KOPT-K1 (cell line): Measurements from ENCODE around the gene SLC16A12.
"Not testable (repeated sequence)": the region's sequence is repeated elsewhere in the genome, so short reads cannot be mapped to it uniquely, and the experiment has no call there.

Experiments
- H3K27ac ChIP-seq: fragments of 200-600 bp; sonication (generic); 2 replicates; pipeline ENCODE4 v1.5.1; 2016; ENCODE audit warnings: antibody characterized with exemption, mild to moderate bottlenecking, low read depth, low read length; ENCODE audit not compliant: poor library complexity, severe bottlenecking
- H3K36me3 ChIP-seq: fragments of 200-600 bp; sonication (generic); 2 replicates; pipeline ENCODE4 v1.5.1; 2017; ENCODE audit warnings: antibody characterized with exemption, mild to moderate bottlenecking, low read length, moderate library complexity; ENCODE audit not compliant: insufficient read depth
- H3K9me3 ChIP-seq: fragments of 200-600 bp; sonication (generic); 2 replicates; pipeline ENCODE4 v1.5.1; 2017; ENCODE audit warnings: antibody characterized with exemption, low read length, mild to moderate bottlenecking; ENCODE audit not compliant: insufficient read depth, poor library complexity, severe bottlenecking

SLC16A12 gene

DNA sequence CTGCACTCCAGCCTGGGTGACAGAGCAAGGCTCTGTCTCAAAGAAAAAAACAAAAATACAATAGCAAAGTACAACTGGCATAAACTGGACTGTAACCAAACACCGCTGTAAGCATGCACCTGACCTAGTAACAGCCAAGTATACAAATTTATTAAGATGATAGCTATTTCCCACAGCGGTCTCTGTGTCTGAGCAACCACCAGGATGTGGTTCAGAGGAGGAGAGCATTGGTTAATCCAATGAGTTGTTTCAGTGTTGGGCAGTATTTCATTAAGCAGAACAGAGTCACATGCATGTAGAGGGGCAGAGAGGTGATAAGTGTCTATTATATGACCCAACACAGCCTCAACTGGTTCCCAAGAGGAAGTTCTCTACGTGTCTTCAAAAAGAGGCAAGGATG is 4.0 kb downstream of the SLC16A12 start:
- Histone ChIP-seq H3K9me3 (no peaks in the 10 kb centered on the region), H3K27ac (no peak overlapping the region), H3K36me3 (no peaks in the 10 kb centered on the region)

DNA sequence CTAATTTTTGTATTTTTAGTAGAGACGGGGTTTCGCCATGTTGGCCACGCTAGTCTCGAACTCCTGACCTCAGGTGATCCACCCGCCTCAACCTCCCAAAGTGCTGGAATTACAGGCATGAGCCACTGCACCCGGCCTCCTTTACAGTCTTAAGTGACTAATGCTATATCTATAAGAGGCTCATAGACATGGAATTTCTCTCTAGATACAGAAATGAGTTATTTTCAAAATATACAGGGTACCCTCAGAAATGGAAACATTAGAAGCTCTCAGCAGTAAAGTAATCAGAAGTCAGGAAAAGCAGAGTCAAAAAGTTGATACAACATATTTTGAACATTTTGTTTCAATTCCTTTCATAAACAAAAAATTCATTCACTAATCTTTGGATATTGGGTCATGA is 5.7 kb downstream of the SLC16A12 start:
- H3K36me3 ChIP-seq, H3K9me3 ChIP-seq, H3K27ac ChIP-seq: not testable (repeated sequence)

DNA sequence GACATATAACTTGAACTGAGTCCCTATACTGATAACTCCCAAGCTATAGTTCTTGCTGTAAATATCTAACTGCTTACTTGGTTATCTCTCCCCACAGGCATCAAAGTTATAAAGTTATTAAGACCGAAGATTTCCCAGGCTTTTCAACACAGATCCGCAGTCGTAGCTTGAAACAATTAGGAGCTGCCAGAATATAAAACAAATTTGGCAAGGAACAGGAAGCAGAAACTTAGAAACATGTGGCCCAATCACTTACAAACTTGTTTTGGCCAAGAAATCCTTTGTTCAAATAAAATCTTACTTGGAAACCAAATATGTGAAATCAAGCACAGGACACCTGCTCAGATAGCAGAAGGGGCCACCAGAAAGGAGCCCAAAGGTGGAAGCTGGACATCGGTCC is 9.0 kb downstream of the SLC16A12 start:
- H3K27ac ChIP-seq, result no peak overlapping the region
- H3K9me3 ChIP-seq, result no peaks in the 10 kb centered on the region
- H3K36me3 ChIP-seq, result no peaks in the 10 kb centered on the region

DNA sequence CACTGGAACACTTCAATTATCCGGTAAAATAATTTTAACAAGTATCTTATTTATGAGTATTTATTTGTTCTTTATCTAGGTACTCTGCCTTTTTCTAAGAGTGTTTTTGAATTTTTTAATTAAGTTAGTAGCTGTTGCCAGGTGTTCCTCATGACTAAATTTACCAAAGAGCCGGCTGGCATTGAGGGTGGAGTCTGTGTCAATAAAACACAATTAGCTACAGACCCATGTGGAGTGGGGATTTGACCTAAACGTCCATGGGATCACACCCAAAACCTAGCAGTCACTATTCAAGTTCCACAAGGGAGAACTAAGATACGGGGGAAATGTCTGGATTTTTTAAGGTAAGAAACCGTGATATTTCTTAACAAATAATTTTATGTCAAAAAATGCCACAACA is 9.8 kb downstream of the SLC16A12 start:
- Histone ChIP-seq H3K9me3 (no peaks in the 10 kb centered on the region), H3K36me3 (no peaks in the 10 kb centered on the region), H3K27ac (no peak overlapping the region)

DNA sequence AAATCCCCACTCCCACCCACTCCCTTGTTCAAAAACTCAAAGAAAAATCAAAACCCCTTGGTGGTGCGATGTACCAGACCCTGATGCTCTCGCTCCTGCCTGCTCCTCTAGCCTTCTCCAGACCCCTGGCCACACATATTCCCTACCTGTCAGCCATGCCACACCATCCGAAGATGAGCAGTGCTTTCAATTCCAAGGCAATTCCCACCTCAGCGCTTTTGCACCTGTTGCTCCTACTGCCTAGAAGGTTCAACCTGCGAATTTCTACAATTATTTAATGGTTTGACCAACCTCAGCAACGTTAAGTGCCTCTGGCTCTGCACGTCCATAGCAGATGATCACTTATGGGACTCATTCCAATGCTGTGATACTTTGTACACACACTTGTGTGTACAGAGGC is 11.1 kb downstream of the SLC16A12 start:
- Histone ChIP-seq H3K9me3 (no peaks in the 10 kb centered on the region), H3K27ac (no peak overlapping the region)

DNA sequence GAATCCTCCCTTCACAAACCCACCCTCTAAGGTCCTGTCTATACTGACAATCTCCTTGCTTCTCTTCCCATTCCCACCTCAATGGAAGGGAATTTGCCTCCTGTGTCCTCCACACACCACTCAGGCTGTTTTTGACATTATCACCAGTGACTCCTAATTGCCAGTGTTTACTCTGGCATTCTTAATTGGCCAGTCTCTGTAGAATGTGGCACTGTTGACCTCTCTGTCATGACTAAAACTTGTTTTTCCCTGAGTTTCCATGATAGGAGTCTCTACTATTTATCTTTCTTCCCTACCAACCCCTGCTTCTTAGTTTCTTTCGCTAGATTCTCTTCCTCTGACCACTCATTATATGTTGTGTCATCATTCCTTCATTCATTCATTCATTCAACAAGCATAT is 12.1 kb downstream of the SLC16A12 start:
- H3K36me3 ChIP-seq, result no peaks in the 10 kb centered on the region
- H3K27ac ChIP-seq, result no peak overlapping the region
- no peaks in the 10 kb centered on the region for H3K9me3 ChIP-seq

More for the DNA sequence above, 11.1 kb downstream of the SLC16A12 start:
- H3K36me3 ChIP-seq, result no peaks in the 10 kb centered on the region

DNA sequence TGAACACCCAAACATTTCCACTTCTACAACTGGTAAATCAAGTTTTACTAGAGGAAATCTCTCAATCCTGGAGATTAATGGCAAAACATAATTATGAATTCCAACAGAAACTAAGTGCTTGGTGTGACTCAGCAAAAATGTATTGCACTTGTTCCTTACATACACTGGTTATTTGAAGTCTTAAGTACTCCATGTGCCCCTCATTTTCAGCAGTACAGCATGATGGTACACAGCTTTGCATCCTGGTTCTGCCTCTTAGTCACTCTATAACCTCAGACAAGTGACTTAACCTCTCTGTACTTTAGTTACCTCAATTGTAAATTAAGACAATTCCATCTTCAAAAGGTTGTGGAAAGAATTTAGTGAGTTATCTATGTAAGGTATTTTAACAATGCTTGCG is 12.9 kb downstream of the SLC16A12 start:
- H3K9me3 ChIP-seq, result no peaks in the 10 kb centered on the region
- no peaks in the 10 kb centered on the region for H3K36me3 ChIP-seq
- no peak overlapping the region for H3K27ac ChIP-seq

DNA sequence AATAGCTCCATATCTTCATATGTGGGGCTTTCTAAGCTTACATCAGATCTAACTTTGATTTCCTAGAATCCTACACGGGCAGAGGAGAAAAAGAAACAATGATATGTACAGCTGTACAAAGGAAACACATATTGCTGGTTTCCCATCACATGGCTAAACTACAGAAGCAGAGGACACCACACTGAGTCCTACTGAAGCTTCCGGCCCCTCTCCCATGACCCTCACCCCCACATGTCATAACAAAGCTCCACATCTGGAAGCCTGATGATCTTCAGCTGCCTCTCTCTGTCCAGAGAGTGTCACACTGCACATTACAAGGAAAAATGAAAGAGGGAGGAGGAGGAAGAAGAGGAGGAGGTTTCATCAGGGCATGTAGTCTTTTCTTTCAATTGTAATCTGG is 14.0 kb downstream of the SLC16A12 start:
- Histone ChIP-seq H3K27ac (no peak overlapping the region), H3K36me3 (no peaks in the 10 kb centered on the region), H3K9me3 (no peaks in the 10 kb centered on the region)

DNA sequence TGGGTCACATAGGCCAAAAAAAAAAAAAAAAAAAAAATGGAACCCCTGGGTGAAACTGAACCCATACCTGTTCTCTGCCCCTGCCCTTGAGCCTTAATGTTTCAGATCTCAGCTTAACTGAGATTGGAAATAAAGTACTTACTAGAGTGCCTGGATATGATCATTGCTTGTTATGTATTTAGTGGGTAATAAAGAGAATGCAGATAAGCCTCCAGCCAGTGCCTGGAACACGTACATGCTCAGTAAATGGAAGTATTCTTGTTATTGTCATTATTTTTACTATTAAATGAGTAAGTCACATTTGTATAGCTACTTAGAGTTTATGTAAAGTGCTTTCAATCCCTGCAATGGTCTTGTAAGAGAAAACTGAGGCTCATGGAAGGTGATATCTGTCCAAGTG is 14.7 kb downstream of the SLC16A12 start:
- Histone ChIP-seq H3K27ac (no peak overlapping the region), H3K9me3 (no peaks in the 10 kb centered on the region), H3K36me3 (no peaks in the 10 kb centered on the region)

DNA sequence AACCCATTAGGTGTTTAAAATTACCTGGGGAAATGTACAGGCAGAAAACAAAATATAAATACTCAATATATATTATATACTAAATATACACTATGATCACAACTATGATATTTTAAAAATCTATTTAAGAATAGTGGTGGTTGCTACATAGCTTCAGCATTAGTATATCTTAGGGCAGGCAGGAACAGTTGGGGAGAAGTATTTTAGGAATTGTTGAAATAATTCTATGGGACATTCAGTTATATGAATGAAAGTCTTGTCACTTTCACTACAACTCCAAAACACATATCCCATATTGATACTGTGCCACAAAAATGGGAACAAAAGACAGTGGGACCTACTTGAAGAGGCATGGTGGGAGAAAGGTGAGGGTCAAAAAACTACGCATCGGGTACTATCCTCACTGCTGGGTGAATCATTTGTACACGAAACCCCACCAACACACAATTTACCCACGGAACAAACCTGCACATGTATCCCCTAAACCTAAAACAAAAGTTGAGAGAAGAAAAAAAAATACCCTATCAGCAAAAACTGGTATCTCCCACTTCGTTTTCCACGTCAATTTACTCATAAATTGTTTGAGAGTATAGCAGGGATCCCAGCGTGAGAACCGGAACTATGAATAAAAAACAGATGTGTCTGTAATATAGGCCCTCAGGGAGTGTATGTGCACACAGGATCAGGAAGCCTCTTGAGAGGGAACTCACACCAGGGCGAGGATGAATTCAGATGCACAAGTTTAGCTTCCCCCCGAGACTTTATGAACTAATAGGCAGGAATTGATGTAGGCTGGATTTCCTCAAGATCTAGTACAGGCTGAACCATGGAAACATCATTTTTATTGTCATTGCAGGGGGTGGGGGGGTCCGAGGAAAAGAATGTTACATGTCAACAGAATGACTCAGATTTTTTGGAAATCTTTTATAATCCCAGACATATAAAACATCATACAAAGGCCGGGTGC is 16.2 kb downstream of the SLC16A12 start:
- Histone ChIP-seq H3K27ac (no peak overlapping the region), H3K9me3 (no peaks in the 10 kb centered on the region), H3K36me3 (no peaks in the 10 kb centered on the region)

DNA sequence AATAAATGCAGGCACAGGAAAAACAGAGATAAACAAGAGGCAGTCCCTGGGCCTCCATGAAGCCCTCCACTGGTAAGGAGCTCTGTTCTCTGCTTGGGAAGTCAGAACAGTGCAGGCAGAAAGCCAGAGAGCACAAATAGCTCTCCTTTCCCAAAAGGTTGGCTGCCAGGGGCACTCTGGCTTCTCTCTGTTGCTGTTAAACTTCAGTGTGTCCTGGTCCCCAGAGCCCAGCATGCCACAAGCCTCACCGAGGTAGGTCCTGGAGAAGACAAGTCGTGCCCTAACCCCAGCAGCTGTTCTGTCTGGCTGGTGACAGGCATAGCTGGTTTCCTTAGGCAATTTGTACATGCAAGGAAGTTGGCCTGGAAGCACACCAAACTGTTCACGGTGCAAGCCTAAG is 17.3 kb downstream of the SLC16A12 start:
- Histone ChIP-seq H3K27ac (no peak overlapping the region), H3K9me3 (no peaks in the 10 kb centered on the region), H3K36me3 (no peaks in the 10 kb centered on the region)

DNA sequence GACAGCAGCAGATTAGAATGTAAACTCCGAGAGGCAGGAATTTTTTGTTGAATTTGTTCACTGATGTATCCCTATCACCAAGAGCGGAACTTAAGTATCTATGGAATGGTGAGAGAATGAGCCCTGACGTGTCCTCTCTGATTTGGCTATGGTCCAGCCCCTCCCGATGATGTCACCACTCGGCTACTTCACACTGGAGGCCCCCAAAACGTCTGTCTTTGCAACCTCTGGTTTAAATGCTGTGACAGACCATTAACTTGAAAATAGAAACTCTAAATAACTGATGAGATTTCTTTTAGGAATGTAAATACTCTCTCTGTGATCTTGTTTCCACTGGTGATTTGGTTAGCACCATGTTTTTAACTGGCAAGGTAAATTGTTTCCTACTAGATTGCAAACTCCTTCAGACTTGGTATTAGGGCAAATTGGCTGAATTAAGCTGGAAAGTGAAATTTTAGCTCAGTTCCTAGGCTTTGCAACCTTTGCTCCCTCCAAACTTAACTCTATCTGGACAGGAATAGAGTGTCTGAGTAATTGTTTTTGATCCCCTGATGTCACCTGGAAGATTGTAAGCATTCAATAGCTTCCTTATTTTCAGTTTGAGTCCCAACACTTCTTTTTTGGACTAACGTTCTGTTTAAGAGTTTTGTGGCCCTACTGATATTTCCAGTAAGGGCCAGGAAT is 19.1 kb downstream of the SLC16A12 start:
- no peaks in the 10 kb centered on the region for H3K36me3 ChIP-seq
- H3K9me3 ChIP-seq, result no peaks in the 10 kb centered on the region
- no peak overlapping the region for H3K27ac ChIP-seq

DNA sequence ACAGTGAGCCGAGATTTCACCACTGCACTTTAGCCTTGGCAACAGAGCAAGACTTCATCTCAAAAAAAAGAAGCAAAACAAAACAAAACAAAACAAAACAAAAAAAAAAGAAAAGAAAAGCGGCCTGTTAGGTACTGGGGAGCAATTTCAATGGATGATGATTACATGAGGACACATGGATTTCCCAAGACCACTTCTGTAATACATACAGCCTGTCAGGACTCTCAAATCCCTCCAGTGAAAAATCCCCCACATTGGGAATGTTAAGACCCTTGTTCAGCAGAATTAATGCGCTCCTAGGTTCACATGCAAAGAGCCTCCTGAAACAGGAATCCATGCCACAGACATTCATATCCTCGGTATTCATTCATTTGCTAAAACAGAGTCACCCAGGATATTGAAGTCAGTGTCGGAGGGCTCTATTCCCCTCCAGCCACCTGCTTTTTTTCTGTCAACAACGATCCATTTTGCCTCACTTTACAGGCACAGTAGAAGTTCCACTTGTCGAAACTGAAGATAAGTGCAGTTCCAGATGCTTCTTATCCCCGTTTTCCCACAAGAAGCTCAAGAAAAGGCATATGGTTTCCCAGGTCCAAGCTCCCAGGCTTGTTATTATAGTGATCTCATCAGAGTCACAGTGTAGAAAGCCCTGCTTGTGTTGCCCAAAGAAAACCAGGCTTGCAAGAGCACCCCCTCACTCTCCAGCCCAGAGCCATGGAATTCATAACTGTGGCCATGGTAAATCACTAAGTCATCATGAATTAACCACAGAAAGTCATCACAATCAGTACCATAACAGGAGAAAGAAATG is 20.2 kb downstream of the SLC16A12 start:
- H3K9me3 ChIP-seq, result no peaks in the 10 kb centered on the region
- no peak overlapping the region for H3K27ac ChIP-seq
- H3K36me3 ChIP-seq, result no peaks in the 10 kb centered on the region

DNA sequence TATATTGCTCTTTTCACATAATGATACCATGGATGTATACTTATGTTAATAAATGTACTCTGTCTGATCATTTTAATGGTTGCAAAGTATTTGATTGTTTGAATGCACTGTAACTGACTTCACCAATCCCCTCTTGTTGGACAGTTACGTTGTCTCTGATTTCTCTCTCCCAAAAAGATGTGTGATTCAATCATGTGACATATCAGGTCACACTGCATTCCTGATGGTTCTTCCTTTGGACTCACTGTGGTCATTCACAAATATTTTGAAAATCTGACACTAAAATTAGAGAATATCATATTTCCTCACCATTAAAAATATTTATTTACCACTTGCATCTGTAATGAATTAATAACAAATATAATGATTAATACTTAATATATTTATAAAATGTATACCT is 22.2 kb downstream of the SLC16A12 start:
- no peaks in the 10 kb centered on the region for H3K9me3 ChIP-seq
- no peaks in the 10 kb centered on the region for H3K36me3 ChIP-seq

DNA sequence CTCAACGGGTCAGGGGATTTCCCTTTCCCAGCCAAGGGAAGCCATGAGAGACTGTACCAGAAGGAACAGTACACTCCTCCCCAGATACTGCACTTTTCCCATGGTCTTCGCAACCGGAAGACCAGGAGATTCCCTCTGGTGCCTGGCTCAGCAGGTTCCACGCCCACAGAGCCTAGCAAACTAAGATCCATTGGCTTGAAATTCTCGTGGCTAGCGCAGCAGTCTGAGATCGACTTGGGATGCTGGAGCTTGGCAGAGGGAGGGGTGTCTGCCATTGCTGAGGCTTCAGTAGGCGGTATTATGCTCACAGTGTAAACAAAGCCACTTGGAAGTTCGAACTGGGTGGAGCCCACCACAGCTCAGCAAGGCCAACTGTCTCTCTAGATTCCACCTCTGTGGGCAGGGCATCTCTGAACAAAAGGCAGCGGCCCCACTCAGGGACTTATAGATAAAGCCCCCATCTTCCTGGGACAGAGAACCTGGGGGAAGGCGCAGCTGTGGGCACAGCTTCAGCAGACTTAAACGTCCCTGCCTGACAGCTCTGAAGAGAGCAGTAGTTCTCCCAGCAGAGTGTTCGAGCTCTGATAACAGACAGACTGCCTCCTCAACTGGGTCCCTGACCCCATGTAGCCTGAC is 29.6 kb downstream of the SLC16A12 start:
- H3K36me3 ChIP-seq, result no peaks in the 10 kb centered on the region
- H3K9me3 ChIP-seq, result no peaks in the 10 kb centered on the region
- H3K27ac ChIP-seq, result no peak overlapping the region

More for the DNA sequence above, 22.2 kb downstream of the SLC16A12 start:
- no peak overlapping the region for H3K27ac ChIP-seq
